MM.1S (cell line): Measurements from ENCODE around the gene MKLN1.
"Not testable (repeated sequence)": the region's sequence is repeated elsewhere in the genome, so short reads cannot be mapped to it uniquely, and the experiment has no call there.

ENCODE experiments used
- DNase-seq: peaks from one replicate; pipeline ENCODE4 v3.0.0-alpha.2; 2015
- H2AFZ ChIP-seq: fragments of 300-600 bp; sonication (generic); 2 replicates; pipeline ENCODE4 v1.6.0; 2016; ENCODE audit warnings: antibody characterized with exemption, low read length
- H3F3A ChIP-seq: fragments of 300-600 bp; sonication (generic); 2 replicates; pipeline ENCODE4 v1.6.1; 2016; ENCODE audit warnings: mild to moderate bottlenecking, antibody characterized with exemption, low read length, moderate library complexity, mixed read lengths; ENCODE audit not compliant: insufficient read depth
- H3K27ac ChIP-seq: fragments of 300-600 bp; sonication (generic); 2 replicates; pipeline ENCODE4 v1.5.1; 2016; ENCODE audit warnings: mild to moderate bottlenecking, low read length
- H3K27me3 ChIP-seq: fragments of 300-600 bp; sonication (generic); replicated peaks from 2 replicates; pipeline ENCODE4 v1.6.0; 2016; ENCODE audit warnings: low read length; ENCODE audit not compliant: insufficient read depth
- H3K36me3 ChIP-seq: fragments of 300-600 bp; sonication (generic); replicated peaks from 2 replicates; pipeline ENCODE4 v1.6.1; 2016; ENCODE audit warnings: mild to moderate bottlenecking, low read length, mixed read lengths; ENCODE audit not compliant: insufficient read depth
- H3K4me1 ChIP-seq: fragments of 300-600 bp; sonication (generic); 2 replicates; pipeline ENCODE4 v1.6.1; 2016; ENCODE audit warnings: low read length, mixed read lengths
- H3K4me2 ChIP-seq: fragments of 300-600 bp; sonication (generic); 2 replicates; pipeline ENCODE4 v1.6.0; 2016; ENCODE audit warnings: low read depth, low read length
- H3K4me3 ChIP-seq: fragments of 300-600 bp; sonication (generic); 2 replicates; pipeline ENCODE4 v1.5.1; 2016; ENCODE audit warnings: low read length, mixed read lengths
- H3K79me2 ChIP-seq: fragments of 300-600 bp; sonication (generic); 2 replicates; pipeline ENCODE4 v1.6.1; 2016; ENCODE audit warnings: mixed run types, low read length, mixed read lengths
- H3K9ac ChIP-seq: fragments of 300-600 bp; sonication (generic); 2 replicates; pipeline ENCODE4 v1.6.1; 2016; ENCODE audit warnings: low read length, mixed read lengths
- H3K9me2 ChIP-seq: fragments of 300-600 bp; sonication (generic); replicated peaks from 2 replicates; pipeline ENCODE4 v1.6.1; 2016; ENCODE audit warnings: mild to moderate bottlenecking, low read length, mixed read lengths; ENCODE audit not compliant: insufficient read depth
- H3K9me3 ChIP-seq: fragments of 300-600 bp; sonication (generic); replicated peaks from 2 replicates; pipeline ENCODE4 v1.6.1; 2016; ENCODE audit warnings: mild to moderate bottlenecking, low read length, mixed read lengths; ENCODE audit not compliant: insufficient read depth
- H4K20me1 ChIP-seq: fragments of 300-600 bp; sonication (generic); 2 replicates; pipeline ENCODE4 v1.6.1; 2016; ENCODE audit warnings: mild to moderate bottlenecking, low read length, moderate library complexity, mixed read lengths; ENCODE audit not compliant: insufficient read depth
- EZH2 ChIP-seq: fragments of 300-600 bp; sonication (generic); optimal IDR thresholded peaks from 2 replicates; pipeline ENCODE3; 2017; ENCODE audit warnings: low read depth, mild to moderate bottlenecking, antibody characterized with exemption, low read length, mixed read lengths
- EZH2phosphoT487 ChIP-seq: fragments of 300-600 bp; sonication (generic); IDR thresholded peaks from 2 replicates; pipeline ENCODE4 v1.6.1; 2018; ENCODE audit warnings: antibody characterized with exemption, low read length
- TF ChIP-seq, protein P1 (sequence below): fragments of 300-600 bp; sonication (generic); IDR thresholded peaks from 2 replicates; pipeline ENCODE4 v1.5.1; 2016; ENCODE audit warnings: antibody characterized with exemption, low read length, mixed read lengths

The MKLN1 gene

DNA sequence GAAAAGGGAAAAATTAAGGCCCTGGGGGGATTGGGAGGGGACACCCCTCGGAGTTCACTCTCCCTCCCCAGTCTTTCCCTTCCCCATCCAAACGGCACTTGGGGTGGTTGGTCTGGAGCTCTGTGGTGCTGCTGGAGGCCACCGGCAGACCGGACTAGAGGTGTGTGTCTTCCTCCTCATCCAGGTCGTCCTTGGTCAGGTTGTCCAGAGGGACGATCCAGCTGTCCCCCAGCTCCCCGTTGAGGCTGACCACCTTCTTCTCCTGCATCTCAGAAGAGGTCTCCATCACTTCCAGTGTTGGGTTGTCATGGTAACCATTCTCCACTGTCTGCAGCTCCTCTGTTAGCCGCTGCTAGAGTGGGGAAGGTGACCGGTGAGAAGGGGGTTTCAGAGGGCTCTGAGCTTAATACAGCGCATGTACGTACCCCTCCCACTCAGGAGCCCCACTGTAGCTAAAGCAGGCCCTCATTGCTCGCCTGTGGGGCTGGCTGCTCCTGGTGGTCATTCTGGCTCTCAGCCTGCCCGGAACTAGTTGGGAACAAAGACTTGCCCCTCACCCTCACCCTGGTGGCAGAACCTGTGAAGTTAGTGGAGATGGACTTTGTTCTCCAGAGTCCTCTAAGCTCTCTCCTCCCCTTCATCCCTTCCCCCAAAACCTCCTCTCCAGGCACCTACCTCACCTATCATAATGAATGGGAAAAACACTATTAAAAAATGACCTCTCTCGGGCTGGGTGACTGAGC, 176.7 kb downstream of the MKLN1 start:
- Histone ChIP-seq H3K9me3 (no peaks in the 10 kb centered on the region), H3K79me2 (no peaks in the 10 kb centered on the region), H4K20me1 (no peaks in the 10 kb centered on the region), H3K27me3 (no peaks in the 10 kb centered on the region), H3F3A (peaks cover 12% of the 10 kb centered on the region), H3K27ac (no peak overlapping the region), H3K4me2 (no peak overlapping the region), H3K4me1 (peaks cover 26% of the 10 kb centered on the region), H3K36me3 (no peaks in the 10 kb centered on the region), H3K9ac (no peak overlapping the region), H3K9me2 (no peaks in the 10 kb centered on the region), H2AFZ (no peak overlapping the region), H3K4me3 (no peak overlapping the region)
- DNase-seq, result no peak
- TF ChIP-seq EZH2 (no peak), EZH2phosphoT487 (no peak)
- TF ChIP-seq, protein P1, sequence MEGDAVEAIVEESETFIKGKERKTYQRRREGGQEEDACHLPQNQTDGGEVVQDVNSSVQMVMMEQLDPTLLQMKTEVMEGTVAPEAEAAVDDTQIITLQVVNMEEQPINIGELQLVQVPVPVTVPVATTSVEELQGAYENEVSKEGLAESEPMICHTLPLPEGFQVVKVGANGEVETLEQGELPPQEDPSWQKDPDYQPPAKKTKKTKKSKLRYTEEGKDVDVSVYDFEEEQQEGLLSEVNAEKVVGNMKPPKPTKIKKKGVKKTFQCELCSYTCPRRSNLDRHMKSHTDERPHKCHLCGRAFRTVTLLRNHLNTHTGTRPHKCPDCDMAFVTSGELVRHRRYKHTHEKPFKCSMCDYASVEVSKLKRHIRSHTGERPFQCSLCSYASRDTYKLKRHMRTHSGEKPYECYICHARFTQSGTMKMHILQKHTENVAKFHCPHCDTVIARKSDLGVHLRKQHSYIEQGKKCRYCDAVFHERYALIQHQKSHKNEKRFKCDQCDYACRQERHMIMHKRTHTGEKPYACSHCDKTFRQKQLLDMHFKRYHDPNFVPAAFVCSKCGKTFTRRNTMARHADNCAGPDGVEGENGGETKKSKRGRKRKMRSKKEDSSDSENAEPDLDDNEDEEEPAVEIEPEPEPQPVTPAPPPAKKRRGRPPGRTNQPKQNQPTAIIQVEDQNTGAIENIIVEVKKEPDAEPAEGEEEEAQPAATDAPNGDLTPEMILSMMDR, result no peak

DNA sequence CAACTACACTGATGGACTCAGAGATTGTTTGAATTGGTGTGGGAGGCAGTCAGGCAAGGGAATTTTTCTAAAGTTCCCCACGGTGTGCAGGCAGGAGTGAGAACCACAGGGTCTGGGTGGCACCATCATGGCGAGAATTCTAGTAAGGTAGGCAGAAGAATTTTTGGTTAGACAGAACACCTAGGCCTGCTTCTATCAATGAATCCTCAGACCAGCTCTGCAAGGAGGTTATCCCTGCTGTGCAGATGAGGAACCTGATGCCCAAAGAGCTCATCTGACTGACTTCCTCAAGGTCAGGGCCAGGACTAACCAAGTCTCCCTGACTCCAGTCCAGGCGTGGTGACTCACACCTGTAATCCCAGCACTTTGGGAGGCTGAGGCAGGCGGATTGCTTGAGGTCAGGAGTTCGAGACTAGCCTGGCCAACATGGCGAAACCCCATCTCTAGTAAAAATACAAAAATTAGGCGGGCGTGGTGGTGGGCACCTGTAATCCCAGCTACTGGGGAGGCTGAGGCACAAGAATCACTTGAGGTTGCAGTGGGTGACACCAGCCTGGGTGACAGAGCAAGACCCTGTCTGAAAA, 177.5 kb downstream of the MKLN1 start:
- H3K27me3 ChIP-seq, H3K9me3 ChIP-seq, H3K79me2 ChIP-seq, H3K9me2 ChIP-seq, H3K36me3 ChIP-seq, H3K4me2 ChIP-seq, H3K27ac ChIP-seq, H3K4me3 ChIP-seq, DNase-seq, H4K20me1 ChIP-seq, H3K9ac ChIP-seq, H2AFZ ChIP-seq: not testable (repeated sequence)
- peaks cover 26% of the 10 kb centered on the region for H3K4me1 ChIP-seq
- H3F3A ChIP-seq, result peaks cover 12% of the 10 kb centered on the region

DNA sequence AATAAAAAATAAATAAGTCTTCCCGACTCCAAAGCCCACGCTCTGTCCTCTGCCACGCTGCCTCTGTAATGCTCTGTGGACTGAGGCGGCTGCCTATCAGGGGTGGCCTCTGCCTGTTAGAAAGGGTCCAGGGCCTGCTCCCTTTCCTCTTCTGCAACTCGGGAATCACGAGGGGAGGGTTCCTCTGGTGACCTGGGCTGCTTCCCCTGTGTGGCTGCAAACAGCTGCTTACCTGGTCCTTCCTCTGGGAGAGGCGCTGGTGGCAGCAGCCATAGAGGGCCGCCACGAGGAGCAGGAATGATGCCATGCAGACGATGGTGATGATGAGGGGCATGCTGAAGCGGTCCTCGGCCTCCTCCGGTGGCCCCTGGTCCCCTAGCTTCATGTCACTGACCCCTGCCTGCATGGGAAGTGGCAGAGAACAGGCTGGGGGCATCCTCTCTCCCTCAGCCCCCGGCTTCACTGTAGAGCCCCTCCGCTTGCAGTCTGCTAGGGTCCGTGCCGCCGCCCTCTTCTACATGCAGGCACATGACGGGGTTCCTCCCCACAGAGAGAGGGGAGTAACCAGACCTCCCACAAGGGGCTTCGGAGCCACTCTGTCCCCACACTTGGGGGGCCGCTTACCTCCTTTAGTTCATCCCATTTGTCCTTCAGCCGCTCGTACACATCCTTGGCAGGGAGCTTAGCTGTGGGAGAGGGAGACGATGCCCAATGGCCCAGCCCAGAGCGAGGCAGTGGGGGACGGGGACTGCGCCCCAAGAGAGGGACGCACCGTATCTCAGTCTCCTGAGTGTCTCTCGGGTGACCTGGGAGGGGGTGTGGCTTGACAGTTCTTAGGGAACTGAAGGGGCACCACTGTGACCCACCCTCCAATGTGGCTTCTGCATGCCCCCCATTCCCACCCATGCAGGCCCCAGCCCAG, 178.2 kb downstream of the MKLN1 start:
- H4K20me1 ChIP-seq, result no peaks in the 10 kb centered on the region

More for the DNA sequence above, 178.2 kb downstream of the MKLN1 start:
- H3K27me3 ChIP-seq, result no peaks in the 10 kb centered on the region
- no peaks in the 10 kb centered on the region for H3K9me2 ChIP-seq
- peaks cover 19% of the 10 kb centered on the region for H3K4me1 ChIP-seq
- no peaks in the 10 kb centered on the region for H3K36me3 ChIP-seq
- TF ChIP-seq EZH2, result no peak
- TF ChIP-seq, protein P1, result no peak
- TF ChIP-seq EZH2phosphoT487, result no peak
- no peak overlapping the region for H3K4me3 ChIP-seq
- H3K9ac ChIP-seq, result no peak overlapping the region
- H3K9me3 ChIP-seq, result no peaks in the 10 kb centered on the region
- H3K79me2 ChIP-seq, result no peaks in the 10 kb centered on the region
- no peak overlapping the region for H2AFZ ChIP-seq
- H3F3A ChIP-seq, result peaks cover 9% of the 10 kb centered on the region
- no peak for DNase-seq
- no peak overlapping the region for H3K27ac ChIP-seq
- no peak overlapping the region for H3K4me2 ChIP-seq
